PFSK-1 (cell line): ENCODE results near the gene STAC3.

Source experiments
- FOXP2 ChIP-seq: optimal IDR thresholded peaks from 2 replicates; pipeline ENCODE3; 2011; ENCODE audit warnings: borderline replicate concordance, control low read depth, inconsistent platforms; ENCODE audit not compliant: insufficient read depth; ENCODE audit errors: extremely low read length, extremely low read depth
- POLR2AphosphoS5 ChIP-seq: IDR thresholded peaks from 2 replicates; pipeline ENCODE4 v1.6.1; 2012; ENCODE audit warnings: low read depth, mild to moderate bottlenecking, control low read depth, low read length, moderate library complexity
- REST ChIP-seq, 2 experiments: IDR thresholded peaks; 2 replicates each; pipeline versions ENCODE4 v1.6.1 to v1.8.0; 2011 to 2012; ENCODE audit warnings: low read depth in 2 of 2, low read length in 2 of 2, control low read depth in 1 of 2, inconsistent platforms in 1 of 2, mild to moderate bottlenecking in 1 of 2, moderate library complexity in 1 of 2; ENCODE audit not compliant: insufficient read depth in 1 of 2
- SIN3A ChIP-seq: IDR thresholded peaks from 2 replicates; pipeline ENCODE4 v1.6.1; 2012; ENCODE audit warnings: mild to moderate bottlenecking, low read length, moderate library complexity, borderline replicate concordance; ENCODE audit not compliant: insufficient read depth
- TAF1 ChIP-seq: IDR thresholded peaks from 2 replicates; pipeline ENCODE4 v1.6.1; 2012; ENCODE audit warnings: low read length, control low read depth, borderline replicate concordance; ENCODE audit not compliant: insufficient read depth

STAC3 gene

DNA sequence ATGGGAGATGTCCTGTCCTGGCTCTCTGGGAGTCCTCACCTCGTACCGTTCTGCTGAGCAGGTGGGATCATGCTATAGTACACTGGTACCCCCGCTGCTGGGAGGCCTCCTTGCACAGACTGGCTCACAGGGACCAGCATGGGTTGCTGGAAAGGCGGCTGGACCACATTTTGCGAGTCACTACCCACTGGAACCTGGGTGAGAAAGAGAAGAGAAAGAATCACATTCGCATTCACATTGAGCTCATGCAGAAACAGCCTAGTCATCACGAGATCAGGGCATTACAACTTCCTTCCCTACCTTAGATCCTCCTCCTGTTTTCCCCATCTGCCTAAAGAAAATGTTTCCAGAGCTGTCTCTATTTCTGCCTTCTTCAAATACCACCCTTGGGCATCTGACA lies 17.3 kb upstream of the STAC3 start:
- TF ChIP-seq SIN3A (no peak), REST (IDR thresholded peaks at IDR 0.05; ENCODE audit: insufficient read depth in 1 of 2, low read depth in 2 of 2, low read length in 2 of 2) (no peak), FOXP2 (no peak), POLR2AphosphoS5 (no peak), TAF1 (no peak)

GRCh38 chr12:57266681-57267080 lies 15.7 kb upstream of the STAC3 start:
- no peak for TF ChIP-seq TAF1
- no peak for TF ChIP-seq REST (IDR thresholded peaks at IDR 0.05; ENCODE audit: insufficient read depth in 1 of 2, low read depth in 2 of 2, low read length in 2 of 2)

DNA sequence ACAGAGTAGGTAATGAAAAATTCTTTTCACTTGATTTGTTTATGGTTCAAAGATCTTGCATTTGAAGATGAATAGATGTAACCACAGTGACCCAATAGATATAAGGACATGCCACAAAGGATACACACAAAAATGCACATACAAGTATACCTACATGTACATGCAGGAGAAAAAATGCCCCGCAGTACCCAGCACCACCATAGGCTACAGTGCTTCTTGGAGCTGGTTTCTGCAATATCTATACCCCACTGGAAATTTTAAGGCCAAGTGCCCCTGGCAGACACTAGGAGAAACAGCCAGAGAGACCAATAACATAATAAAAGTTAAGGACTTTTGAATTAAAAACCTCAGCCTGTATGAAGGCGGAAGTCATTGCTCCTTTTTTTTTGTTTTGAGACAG lies 12.1 kb upstream of the STAC3 start:
- no peak for TF ChIP-seq FOXP2
- no peak for TF ChIP-seq POLR2AphosphoS5
- no peak for TF ChIP-seq SIN3A
- no peak for TF ChIP-seq TAF1
- no peak for TF ChIP-seq REST (IDR thresholded peaks at IDR 0.05; ENCODE audit: insufficient read depth in 1 of 2, low read depth in 2 of 2, low read length in 2 of 2)

DNA sequence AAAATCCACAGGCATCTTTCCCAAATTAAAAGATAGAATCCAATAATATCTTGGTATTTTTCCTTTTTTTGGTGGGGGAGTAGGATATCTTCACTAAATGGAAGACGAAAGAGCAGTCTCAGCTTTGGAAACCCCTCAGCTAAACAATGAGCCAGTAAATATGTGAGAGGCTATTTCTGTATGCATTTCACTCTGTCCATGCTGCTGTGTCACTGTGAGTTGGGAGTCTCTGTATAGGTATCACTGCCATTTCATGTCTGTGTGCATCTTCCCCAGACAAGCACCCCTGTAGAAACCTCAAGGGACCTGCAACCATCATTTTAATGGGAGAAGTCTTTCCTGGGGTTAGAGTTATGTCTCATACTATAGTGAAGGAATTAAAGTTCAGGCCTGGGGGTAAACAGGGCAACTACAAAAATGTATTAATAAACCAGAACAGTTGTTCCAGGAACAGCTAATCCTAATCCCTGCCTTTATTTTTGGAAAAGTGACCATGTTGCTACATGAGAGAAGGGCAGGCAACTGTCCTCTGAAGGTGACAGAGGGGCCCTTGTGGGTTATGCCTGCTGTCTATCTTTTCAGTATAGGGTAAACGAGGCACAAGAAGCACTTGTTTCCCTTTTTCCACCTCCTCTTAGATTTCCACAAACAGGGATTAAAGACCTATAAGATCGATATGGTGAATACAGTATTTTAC lies 11.3 kb upstream of the STAC3 start:
- TF ChIP-seq FOXP2 (no peak), REST (IDR thresholded peaks at IDR 0.05; ENCODE audit: insufficient read depth in 1 of 2, low read depth in 2 of 2, low read length in 2 of 2) (no peak), SIN3A (no peak), TAF1 (no peak), POLR2AphosphoS5 (no peak)

GRCh38 chr12:57261428-57261865 lies 10.5 kb upstream of the STAC3 start:
- TF ChIP-seq REST (IDR thresholded peaks at IDR 0.05; ENCODE audit: insufficient read depth in 1 of 2, low read depth in 2 of 2, low read length in 2 of 2) (no peak), SIN3A (no peak), POLR2AphosphoS5 (no peak), TAF1 (no peak), FOXP2 (no peak)
